ENCODE measurements around the gene SLC8A1.

SLC8A1 gene

DNA sequence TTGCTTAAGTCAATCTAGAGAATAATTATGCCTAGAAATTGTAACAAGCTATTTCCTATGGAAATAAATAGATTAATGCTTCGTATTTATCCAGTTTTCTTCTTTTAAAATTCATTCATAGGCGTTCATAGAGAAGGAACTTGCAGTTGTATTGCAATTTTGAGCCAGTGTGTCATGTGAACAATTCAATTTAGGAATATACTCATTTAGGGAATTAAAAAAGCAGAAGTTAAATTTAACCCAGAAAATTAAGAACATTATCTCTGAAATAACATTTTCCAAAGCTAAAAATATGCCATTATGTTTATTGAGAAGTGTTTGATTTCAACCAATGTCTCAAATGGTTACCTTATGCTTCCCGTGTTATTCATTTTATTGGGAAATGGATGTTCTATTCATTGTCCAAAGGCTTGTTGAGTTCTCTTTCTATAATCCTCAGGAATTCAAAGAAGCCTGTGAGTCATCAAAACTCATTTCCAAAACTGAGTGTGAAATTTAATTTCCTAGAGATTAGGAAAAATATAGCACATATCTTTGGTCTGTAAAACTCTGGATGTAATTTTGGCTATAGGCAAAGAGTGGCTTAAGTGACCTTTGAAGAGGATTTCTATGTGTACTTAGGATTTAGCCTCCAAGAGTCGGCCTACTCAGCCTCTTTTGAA is 99.7 kb downstream of the SLC8A1 start:
- no peak for DNase-seq (ENCODE audit: low spot score)

DNA sequence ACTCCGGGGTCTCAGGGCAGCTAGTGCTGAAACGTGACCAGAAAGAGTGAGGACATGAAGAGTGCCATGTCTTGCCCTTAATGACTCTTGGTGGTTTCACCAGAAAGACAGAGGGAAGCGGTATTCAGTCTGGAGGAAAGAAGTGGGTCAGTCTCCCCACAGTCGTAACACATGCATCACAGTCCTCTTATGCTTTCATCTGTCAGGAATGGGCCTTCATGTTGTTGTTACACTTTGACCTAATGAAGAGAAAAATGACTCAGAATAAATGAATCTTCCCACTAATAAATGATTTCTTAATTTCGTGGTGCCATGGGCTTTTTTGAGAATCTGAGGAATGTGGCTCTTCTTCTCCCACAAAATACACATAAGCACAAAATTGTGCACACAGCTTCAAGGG is 103.2 kb downstream of the SLC8A1 start:
- DNase-seq (ENCODE audit: low spot score): no peak

DNA sequence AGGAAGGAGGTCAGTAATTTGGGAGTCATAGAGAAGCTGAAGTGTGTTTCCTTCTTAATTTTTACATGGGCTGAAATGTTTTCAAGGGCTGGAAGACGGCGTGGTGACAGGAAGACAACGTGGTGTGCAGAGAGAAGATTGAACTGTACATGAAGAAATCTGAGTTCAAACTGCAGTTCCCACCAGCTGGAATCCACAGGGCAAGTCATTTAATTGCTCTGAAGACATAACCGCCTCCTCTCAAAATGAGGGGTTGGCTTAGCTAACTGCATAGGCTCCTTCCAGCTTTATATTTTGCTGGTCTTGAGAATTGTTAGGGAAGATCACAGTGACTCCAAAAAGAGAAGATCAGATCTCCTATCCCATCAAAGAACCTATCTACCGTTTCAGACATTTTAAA is 103.9 kb downstream of the SLC8A1 start:
- DNase-seq (ENCODE audit: low spot score): no peak

DNA sequence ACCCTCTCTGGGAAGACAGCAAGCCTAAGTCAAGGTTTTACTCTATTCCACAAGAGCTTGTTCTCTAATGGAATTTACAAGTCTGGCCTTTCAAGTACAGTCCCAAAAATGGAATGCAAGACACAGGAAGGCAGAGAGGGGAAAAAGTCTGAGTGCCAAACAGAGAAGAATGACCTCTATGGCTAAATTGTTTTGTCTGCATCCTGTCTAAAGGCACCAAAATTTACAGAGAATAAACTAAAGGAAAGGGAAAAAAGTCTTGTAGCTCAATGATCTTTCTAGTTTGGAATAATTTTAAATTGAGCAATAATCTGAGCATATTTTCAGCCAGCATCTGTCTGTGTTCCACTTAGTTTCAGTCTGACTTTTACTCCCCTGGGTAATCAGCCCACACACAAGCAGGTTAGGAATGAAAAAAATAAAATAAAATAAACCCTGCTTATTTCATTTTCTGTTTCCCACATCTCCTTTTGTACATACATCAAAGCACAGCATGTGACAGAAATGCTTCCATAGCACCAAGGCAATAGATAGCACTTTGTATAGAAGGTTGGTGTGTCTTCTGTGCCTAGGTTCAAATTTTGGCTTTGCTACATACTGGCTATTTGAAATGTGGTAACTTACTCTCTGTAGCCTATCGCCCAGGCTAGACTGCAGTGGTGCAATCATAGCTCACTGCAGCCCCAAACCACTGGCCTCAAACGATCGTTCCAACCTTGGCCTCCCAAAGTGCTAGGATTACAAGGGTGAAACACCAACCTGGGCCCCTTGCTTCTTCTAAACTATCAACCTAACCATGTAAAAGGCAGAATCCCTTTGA is 105.1 kb downstream of the SLC8A1 start:
- DNase-seq (ENCODE audit: low spot score): no peak

DNA sequence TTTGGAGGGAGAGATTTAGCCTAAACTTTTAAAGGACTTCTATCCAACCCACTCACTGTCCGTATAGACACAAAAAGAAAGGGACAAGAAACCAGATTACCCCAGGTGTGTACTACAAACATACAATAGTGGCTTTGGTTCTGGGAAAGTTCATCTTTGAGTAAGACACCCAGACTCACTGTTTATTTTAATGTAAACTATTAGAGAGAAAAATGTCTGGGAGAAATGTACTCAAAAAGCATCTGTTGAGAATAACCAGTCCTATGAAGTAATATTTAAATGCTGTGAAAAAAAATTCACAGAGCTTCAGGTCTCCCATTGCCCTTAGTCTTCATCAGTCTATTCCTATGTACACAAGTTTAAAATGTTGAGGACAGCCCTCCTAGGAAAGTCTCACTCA is 107.5 kb downstream of the SLC8A1 start:
- no peak for DNase-seq (ENCODE audit: low spot score)

DNA sequence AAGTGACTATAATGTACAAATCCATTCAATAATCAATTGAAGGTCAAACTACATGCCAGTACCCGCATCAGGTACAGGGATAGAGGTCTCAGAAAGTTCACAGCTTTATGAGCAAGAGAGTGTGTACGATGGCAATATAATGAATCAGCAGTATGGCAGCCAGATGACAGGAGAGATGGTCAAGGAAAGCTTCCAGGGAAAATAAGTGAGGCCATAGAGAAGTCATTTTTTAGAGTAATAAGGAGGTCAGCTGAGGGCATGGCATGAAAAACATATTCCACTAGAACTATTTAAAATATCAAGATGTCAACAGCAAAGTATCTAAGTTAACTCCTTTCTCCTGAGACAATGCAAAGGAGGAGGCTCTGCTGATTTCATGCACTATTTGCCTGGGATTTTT is 108.0 kb downstream of the SLC8A1 start:
- DNase-seq (ENCODE audit: low spot score): no peak

DNA sequence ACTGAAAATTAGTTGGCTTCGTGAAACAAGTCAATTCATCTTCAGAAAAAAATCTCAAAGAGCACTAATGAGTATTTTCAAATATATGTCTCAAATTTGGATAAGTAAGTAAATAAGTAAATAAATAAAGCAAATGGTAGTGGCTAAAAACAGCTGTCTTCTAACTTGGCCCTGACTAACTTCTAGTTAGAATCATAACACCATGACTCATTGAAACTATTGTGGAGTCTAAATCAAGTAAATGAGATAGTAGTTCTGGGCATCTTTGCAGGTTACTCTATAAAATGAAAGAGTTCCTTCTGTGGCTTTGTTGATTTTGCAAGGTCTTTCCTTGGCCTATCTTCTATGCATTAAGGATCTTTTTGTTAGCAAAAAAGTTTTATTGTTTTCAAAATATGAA is 110.7 kb downstream of the SLC8A1 start:
- no peak for DNase-seq (ENCODE audit: low spot score)

DNA sequence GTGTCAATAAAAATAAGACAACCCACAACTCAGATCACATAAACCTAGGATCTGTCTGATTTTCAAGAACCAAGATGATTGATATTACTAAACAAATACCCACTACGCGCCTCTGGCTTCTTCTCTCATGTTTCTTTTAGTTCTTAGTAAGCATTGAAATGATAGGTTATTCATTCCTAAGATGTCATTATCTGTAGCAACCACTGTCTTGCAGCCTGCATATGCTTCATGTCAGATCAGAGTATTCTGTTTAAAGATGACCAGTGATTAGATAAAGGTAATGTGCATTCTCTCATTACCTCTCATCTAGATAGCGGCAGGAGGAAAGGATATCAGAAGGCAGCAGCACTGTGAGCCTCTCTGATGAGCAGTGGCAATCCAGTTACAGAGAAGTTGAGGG is 112.9 kb downstream of the SLC8A1 start:
- no peak for DNase-seq (ENCODE audit: low spot score)

DNA sequence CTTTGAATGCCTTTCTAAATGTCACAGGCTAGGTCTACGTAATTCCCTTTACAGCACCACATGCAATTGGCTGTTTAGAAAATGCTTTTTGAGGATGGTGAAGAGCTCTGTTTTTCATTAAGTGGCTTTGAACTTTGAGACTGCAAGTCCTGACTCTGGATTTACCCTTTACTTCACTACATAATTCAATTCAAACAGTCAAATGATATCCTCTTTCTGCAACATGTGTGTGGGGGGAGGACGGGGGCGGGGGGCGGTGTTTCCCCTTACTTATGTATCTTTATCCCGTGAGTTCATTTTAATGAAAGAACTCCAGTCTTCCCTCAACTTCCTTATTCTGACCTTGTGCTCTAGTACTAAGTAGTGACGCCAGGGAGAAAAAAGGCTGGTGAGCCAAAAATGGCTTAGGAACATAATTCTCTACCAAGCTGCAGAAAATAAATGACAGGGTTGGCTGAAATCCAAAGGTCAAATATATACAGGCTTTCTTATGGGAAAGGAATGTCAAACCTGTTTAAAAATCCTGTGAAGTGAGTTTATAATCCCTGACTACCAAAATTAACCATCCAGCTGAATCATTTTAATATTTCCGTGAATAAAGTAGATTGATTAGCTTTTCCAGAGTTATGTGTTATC is 119.6 kb downstream of the SLC8A1 start:
- no peak for DNase-seq (ENCODE audit: low spot score)

DNA sequence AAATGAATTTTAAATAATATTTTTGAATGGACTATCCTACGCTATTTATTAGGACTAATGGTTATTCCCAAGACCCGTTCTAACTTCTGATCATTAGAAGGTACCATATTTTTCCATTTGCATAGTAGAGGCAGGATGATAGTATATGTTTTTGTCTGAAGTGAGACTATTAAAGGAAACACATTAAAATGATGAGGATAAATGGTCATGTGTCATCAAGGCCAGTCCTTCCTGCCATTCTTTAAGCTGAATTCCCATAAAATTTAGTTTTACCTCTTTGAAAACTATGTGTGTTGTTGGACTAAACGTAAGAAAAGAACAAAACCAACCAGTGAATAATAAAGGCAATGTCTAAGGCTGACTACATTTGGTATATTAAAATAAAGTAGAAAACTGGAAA is 121.8 kb downstream of the SLC8A1 start:
- DNase-seq (ENCODE audit: low spot score): no peak

DNA sequence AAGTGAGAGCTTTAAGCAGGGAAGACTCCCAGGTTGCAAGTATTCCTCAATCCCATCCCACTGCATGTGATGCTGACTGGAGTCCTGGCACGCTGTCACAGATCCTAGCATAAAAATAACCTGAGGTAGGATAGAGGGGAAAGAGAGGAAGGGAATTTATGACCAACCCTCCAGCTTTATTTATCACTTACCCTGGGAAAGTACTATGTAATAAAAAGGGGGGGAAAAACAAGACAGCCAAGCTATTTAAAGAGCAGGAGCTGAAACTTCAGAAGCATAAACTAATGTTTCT is 122.2 kb downstream of the SLC8A1 start:
- DNase-seq (ENCODE audit: low spot score): no peak

DNA sequence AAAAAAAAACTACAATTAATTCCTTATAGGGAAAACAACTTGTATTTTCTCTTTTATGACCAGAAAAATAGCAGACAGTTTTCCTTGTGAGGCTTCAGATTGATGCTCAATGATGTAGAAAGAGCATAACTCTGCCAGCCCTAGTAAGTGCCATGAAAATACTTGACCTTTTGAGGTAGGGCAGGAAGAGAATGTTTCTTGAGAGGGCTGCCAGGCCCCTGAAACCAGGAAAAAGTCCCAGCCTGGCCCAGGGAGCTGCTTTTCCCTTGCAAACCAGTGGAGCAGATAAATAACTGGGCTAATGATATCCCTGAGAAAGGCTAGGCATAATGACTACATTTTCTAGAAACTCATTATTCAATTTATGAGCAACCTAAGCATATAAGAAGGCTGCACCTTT is 126.8 kb downstream of the SLC8A1 start:
- no peak for DNase-seq (ENCODE audit: low spot score)

DNA sequence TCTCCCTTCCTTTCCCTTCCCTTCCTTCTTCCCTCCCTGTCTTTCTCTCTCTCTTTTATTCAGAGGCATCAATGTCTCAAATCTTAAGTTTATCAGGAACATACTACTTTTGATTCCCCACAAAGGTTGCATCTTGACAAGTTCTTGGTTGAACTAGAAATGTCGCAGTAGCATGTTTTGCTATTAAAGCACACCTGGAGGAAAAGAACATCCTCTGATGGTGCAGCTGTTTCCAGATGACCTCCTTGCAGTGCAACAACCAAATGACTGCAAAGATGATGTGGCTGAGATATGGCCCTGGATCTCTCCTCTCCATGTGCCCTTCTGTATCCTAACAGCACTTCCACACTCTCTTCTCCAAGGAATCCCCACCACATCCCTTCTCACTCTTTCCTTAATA is 127.2 kb downstream of the SLC8A1 start:
- DNase-seq (ENCODE audit: low spot score): no peak

DNA sequence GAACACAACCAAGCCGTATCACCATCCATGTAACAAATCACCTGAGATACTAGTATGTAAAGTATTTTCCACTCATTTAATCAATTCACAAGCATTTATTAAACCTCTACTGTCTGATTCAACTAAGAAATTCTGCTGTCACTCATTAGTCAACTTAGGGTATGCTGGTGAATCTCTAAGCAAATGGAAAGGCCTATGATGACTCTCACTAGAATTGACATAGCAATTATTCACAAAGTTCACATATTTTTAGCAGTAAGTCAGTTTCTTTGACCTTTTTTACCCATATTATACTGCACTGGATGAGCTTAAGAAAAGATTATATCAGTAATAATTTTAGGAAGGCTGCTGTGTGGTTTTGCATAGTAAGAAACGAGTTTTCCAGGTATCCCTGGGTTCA is 130.1 kb downstream of the SLC8A1 start:
- no peak for DNase-seq (ENCODE audit: low spot score)

DNA sequence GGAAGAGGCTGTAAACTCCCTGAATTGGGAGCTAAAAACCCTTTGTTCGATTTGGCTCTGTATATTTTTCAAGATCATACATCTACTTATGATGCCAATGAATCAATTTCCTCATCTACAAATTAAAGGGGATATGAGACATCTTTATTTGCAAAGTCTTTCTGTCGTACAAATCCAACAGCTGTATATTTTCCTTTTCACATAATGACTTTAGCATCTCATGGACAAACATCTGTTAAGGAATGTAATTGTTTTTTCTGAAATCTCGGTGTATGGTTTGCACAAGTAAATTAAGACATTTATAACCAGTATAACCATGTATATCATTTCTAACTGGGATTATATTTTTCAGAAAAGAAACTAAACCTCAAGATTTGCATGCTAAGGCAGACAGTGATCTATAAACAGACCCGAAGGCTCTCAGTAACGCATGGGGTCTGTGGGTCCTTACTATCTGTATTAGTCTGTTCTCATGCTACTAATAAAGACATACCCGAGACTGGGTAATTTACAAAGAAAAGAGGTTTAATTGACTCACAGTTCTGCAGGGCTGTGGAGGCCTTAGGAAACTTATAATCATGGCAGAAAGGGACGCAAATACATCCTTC is 130.8 kb downstream of the SLC8A1 start:
- DNase-seq (ENCODE audit: low spot score): no peak

DNA sequence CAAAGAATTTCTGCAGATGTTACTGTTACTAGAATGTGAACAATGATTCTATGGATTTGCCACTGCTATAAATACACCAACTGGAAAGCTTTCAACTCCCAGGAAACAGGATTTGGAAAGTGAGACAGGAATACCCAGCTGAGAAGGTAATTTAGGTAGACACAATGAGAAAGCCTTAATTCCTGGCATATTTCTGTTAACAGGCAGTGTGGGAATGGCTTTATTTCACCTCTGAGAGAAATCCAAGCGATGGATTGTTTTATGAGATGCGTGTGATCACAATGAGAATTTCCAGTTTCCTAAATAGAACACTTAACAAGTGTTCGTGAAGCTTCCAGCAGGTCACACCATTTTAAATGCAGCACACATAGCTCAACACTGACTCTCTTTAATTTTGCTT is 133.0 kb downstream of the SLC8A1 start:
- no peak for DNase-seq (ENCODE audit: low spot score)

DNA sequence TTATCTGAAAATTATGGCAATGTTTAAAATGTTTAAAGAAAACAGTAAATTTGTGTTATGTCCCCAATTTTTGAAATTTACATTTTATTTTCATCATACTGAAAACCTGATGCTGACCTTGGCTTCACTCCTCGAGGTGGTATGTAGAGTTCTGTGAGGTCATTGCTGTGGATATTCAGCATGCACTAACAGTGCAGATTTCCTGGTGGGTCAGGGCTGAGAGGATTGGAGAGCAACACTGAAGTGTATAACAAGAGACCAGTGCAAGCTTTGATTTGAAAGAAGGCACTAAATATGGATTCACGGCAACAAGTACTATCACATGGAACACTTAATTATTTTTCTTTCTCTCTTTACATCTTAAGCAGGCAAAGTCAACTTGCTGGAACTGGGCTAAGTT is 134.1 kb downstream of the SLC8A1 start:
- DNase-seq (ENCODE audit: low spot score): no peak

DNA sequence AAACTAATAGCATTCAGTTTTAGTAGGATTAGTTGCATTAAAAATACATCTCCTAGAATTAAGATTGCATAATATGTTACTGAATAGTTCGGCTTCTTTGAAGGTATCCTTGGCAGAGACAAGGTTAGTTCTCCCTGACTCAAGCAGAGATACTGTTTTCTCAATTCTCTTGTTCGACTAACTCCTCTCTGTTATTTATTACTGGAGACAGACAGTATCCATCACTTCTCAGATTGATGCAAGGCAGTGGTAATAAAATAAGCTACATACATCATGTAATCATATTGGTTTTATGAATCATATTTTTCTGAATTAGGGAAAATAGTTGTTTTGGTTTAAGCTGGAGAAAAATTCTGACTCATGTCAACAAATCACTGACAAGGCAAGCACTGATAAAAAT is 134.8 kb downstream of the SLC8A1 start:
- no peak for DNase-seq (ENCODE audit: low spot score)

DNA sequence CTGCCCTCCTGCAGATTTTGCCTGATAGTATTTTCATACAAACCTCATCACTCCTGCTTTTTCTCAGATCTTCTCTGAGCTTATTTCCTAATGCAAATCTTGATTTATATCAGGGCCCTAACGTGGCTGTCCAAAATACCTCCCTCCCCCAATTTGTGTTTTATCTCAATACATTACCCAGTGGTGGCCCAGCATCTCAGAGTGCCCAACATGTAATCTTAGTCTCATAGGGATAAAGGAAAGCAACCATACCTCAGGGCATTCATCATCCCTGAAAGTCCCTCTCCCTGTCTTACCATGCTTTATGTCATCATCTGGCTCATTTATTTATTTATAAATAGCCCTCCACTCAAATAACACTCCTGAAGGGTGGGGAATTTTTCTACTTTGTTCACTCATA is 135.3 kb downstream of the SLC8A1 start:
- no peak for DNase-seq (ENCODE audit: low spot score)

DNA sequence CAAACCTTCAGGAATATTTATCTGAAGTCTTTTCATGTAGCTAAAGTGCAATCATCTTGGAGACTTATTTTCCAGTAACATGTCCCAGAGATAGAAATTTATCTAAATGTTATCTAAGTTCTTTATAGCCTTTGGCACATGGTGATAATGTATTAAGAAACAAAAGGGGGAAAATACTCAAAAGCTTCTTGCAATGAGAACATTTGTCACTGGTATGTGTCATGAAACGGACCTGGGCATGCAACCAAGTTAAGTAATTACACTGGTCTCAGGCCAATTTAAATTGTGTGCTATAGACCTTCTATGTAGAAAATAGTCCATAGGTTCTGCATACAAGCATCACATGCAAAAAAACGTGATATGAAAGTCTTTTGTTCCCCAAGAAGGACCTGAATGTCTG is 136.2 kb downstream of the SLC8A1 start:
- no peak for DNase-seq (ENCODE audit: low spot score)

DNA sequence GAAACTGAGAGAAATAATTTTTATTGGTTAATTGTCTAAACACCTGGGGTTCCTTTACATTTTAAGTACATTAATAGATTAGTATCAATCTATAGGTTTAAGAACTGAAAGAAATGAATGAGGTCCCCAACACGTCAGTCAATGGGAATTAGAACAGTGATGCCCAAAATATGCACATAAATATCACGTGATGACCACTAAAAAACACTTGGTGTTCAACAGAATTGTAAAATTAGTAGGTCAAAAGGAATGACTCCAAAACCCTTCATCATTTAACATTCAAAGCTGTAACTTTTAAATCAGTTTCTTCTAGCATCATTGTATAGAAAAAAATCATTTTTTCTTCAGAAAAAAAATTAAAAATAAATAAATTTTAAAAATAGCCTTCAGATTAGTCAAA is 140.9 kb downstream of the SLC8A1 start:
- DNase-seq (ENCODE audit: low spot score): no peak

DNA sequence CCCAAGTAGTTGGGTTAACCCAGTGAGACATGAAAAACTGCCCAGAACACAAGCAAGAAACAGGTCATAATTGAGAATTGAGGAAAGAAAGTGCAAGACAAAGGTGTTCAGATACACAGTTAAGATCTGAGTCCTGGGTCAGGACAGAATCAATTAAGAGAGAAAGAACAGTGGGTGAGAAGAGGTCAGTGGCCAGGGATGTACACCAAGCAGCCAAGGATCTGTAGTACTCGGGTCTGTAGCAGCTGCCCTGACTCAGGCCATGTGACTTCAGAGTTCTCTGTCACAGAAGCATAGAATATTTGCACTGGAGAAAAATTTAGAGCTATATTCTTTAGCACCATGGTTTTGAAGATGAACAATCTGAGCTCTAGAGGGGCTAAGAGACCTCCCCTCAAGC is 141.6 kb downstream of the SLC8A1 start:
- DNase-seq (ENCODE audit: low spot score): no peak

DNA sequence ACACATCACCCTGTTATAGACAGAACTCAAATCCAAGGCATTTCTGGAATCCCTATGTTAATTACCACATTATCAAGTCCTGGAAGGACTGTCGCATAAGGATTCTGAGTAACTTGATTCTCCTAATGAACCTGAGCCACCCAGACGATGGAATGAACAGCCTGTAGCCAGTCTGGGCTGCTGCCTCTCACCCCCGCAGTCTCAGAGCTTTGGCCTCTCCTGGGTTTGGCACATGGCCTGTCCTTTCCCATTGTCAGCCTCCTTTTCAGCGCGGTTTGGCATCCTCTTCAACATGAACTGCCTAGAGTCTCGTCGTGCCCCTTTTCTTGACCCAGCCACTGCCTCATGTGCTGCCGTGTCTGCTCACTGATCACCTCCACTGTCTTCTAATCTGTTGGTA is 147.6 kb downstream of the SLC8A1 start:
- no peak for DNase-seq (ENCODE audit: low spot score)
